ES-I3 (cell line): ENCODE measurements around the gene MCM9.
"Not testable (repeated sequence)": the region's sequence is repeated elsewhere in the genome, so short reads cannot be mapped to it uniquely, and the experiment has no call there.

ENCODE experiments used
- H3K36me3 ChIP-seq: 2 replicates; pipeline ENCODE4 v1.6.1; 2013; ENCODE audit warnings: mild to moderate bottlenecking, low read length, control low read depth, moderate library complexity; ENCODE audit not compliant: insufficient read depth
- H3K4me1 ChIP-seq: 2 replicates; pipeline ENCODE4 v1.6.1; 2013; ENCODE audit warnings: mild to moderate bottlenecking, control low read depth, low read length; ENCODE audit not compliant: insufficient read depth
- H3K9ac ChIP-seq: 2 replicates; pipeline ENCODE4 v1.6.1; 2013; ENCODE audit warnings: low read depth, mild to moderate bottlenecking, low read length, moderate library complexity
- H3K9me3 ChIP-seq: 2 replicates; pipeline ENCODE4 v1.6.1; 2013; ENCODE audit warnings: mild to moderate bottlenecking, low read length, moderate library complexity; ENCODE audit not compliant: control insufficient read depth, insufficient read depth

MCM9 gene

DNA sequence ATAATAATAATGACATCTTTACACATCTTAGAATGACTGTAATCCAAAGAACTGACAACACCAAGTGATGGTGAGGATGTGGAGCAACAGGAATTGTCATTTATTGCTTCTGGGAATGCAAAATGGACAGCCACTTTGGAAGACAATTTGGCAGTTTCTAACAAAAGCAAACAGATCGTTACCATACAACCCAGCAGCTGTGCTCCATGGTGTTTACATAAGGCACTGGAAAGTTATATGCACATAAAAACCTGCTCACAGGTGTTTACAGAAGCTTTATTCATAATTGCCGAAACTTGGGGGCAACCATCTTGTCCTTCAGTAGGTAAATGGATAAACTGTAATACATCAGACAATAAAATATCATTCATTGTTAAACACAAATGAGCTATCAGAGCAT is 59.3 kb downstream of the MCM9 start:
- H3K4me1 ChIP-seq, result no peaks in the 10 kb centered on the region
- H3K9me3 ChIP-seq, result no peaks in the 10 kb centered on the region
- H3K9ac ChIP-seq, result no peak overlapping the region
- H3K36me3 ChIP-seq, result no peaks in the 10 kb centered on the region

DNA sequence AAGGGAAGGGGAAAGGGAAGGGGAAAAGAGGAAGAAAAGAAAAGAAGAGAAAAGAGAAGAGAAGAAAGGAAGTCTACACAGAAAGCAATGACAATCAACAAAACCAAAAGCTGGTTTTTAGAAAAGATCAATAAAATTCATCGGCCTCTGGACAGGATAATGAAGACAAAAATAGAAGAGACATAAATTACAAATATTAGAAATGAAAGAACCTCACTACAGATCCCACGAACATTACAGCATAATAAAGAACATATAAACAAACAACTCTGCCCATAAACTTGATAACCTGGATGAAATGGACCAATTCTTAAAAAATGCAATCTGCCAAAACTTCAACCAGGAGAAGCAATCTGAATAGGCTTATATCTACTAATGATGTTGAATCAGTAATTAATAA is 61.7 kb downstream of the MCM9 start:
- Histone ChIP-seq H3K4me1 (no peaks in the 10 kb centered on the region), H3K9me3 (no peaks in the 10 kb centered on the region), H3K36me3 (no peaks in the 10 kb centered on the region), H3K9ac (no peak overlapping the region)

DNA sequence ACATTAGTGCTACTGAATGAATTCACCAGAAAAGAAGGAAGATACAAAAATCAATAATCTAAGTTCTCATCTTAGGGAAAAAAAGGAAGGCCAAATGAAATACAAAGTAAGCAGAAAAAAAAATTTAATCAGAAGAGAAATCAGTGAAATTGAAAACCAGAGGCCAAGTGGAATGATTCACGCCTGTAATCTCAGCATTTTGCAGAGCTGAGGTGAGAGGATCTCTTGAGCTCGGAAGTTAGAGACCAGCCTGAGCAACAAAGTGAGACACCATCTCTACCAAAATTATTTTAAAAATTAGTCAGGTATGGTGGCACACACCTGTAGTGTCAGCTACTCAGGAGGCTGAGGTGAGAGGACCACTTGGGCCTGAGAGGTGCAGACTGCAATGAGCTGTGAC is 62.2 kb downstream of the MCM9 start:
- Histone ChIP-seq H3K4me1 (no peaks in the 10 kb centered on the region), H3K9me3 (no peaks in the 10 kb centered on the region), H3K36me3 (no peaks in the 10 kb centered on the region), H3K9ac (no peak overlapping the region)

- Histone ChIP-seq H3K9ac (no peak overlapping the region), H3K9me3 (no peaks in the 10 kb centered on the region), H3K36me3 (no peaks in the 10 kb centered on the region), H3K4me1 (no peaks in the 10 kb centered on the region)
Observed at GRCh38 chr6:118872318-118872717, 62.6 kb downstream of the MCM9 start.

GRCh38 chr6:118871331-118871730 is 63.6 kb downstream of the MCM9 start:
- H3K36me3 ChIP-seq, result no peaks in the 10 kb centered on the region
- no peaks in the 10 kb centered on the region for H3K4me1 ChIP-seq
- H3K9ac ChIP-seq, result no peak overlapping the region
- H3K9me3 ChIP-seq, result no peaks in the 10 kb centered on the region

DNA sequence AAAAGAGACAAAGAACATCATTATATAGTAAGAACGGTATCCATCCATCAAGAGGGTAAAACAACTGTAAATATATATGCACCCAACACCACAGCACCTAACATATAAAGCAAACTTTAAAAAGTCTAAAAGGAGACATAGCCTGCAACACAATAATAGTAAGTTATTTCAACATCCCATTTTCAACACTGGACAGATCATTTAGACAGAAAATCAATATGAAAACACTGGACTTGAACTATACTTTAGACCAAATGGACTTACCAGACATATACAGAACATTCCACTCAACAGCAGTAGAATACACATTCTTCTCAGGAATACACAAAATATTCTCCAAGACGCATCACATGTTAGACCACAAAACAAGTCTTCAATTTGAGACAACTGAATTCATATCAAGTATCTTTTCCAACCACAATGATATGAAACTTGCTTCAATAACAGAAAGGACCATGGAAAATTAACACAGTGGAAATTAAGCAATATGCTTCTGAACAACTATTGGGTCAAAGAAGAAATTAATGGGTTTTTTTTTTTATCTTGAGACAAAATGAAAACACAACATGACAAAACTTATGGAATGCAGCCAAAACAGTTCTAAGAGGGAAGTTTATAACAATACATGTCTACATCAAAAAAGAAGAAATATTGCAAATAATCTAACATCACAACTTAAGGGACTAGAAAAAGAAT is 64.9 kb downstream of the MCM9 start:
- Histone ChIP-seq H3K9ac (no peak overlapping the region), H3K36me3 (no peaks in the 10 kb centered on the region), H3K4me1 (no peaks in the 10 kb centered on the region), H3K9me3 (no peaks in the 10 kb centered on the region)

- no peaks in the 10 kb centered on the region for H3K4me1 ChIP-seq
- H3K9me3 ChIP-seq, result no peaks in the 10 kb centered on the region
- no peaks in the 10 kb centered on the region for H3K36me3 ChIP-seq
- no peak overlapping the region for H3K9ac ChIP-seq
Observed at GRCh38 chr6:118869350-118869749, 65.6 kb downstream of the MCM9 start.

DNA sequence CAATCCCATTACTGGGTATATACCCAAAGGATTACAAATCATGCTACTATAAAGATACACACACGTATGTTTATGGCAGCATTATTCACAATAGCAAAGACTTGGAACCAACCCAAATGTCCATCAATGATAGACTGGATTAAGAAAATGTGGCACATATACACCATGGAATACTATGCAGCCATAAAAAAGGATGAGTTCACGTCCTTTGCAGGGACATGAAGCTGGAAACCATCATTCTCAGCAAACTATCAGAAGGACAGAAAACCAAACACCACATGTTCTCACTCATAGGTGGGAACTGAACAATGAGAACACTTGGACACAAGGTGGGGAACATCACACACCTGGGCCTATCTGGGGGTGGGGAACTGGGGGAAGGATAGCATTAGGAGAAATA is 66.1 kb downstream of the MCM9 start:
- H3K4me1 ChIP-seq, H3K36me3 ChIP-seq, H3K9ac ChIP-seq, H3K9me3 ChIP-seq: not testable (repeated sequence)

GRCh38 chr6:118867181-118867580 is 67.8 kb downstream of the MCM9 start:
- Histone ChIP-seq H3K9ac (no peak overlapping the region), H3K36me3 (no peaks in the 10 kb centered on the region), H3K9me3 (no peaks in the 10 kb centered on the region), H3K4me1 (no peaks in the 10 kb centered on the region)

DNA sequence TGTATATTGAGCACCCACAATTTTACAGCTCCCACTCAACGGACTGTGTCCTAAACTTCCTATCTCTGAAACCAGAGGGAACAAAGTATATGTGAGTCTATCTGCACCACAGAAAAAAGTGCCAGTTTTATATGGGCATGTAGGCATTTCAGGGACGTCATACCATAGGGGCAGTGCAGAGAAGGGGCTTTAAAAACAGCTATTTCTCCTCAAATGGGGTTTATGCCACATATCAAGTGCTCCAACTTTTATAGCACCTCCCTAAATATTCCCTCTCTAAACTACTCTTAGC is 69.9 kb downstream of the MCM9 start:
- no peaks in the 10 kb centered on the region for H3K36me3 ChIP-seq
- H3K9ac ChIP-seq, result no peak overlapping the region
- no peaks in the 10 kb centered on the region for H3K9me3 ChIP-seq
- H3K4me1 ChIP-seq, result no peaks in the 10 kb centered on the region

DNA sequence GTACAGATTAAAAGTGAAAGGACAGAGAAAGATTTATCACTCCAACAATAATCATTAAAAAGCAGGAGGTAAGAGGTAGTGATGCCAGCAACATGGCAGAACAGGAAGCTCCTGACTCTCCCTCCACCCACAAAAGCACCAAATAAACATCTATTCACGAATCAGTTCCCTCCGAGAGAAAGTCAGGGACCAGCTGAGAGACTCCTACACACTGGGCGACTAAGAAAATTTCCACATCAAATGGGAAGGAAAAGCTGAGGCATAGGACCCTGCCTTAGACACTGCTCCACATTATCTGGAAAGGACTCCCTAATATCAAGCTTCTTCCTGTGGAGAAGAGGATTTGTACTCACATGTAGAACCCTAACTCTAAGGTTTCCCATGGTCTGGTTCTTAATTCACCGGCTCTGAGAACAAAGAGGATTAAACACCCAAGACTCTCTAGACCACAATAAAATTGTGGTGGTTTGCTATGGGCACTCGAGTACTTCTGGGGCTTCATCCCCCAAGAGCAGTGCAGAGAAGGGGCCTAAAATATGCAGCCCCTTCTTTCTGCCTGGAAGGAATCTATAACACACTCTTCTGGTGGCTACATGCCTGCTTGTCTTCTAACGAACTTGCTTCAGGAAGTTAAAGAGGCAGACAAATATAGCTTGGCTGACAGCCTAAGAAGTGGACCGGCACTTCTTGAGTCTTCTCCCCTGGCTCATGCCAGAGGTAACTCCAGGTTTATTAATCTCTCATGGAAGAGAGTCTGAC is 70.4 kb downstream of the MCM9 start:
- Histone ChIP-seq H3K9me3 (no peaks in the 10 kb centered on the region), H3K4me1 (0 out of 2 replicates have a peak, but pooled peaks cover 2% of the 10 kb centered on the region), H3K9ac (no peak overlapping the region), H3K36me3 (no peaks in the 10 kb centered on the region)

GRCh38 chr6:118862443-118862842 is 72.5 kb downstream of the MCM9 start:
- H3K36me3 ChIP-seq, result no peaks in the 10 kb centered on the region
- H3K9me3 ChIP-seq, result no peaks in the 10 kb centered on the region
- 0 out of 2 replicates have a peak, but pooled peaks cover 2% of the 10 kb centered on the region for H3K4me1 ChIP-seq
- no peak overlapping the region for H3K9ac ChIP-seq

GRCh38 chr6:118860880-118861279 is 74.1 kb downstream of the MCM9 start:
- peaks cover 11% of the 10 kb centered on the region; the same call in 1 of the 2 replicates for H3K4me1 ChIP-seq
- H3K9ac ChIP-seq, result no peak overlapping the region
- H3K9me3 ChIP-seq, result no peaks in the 10 kb centered on the region
- H3K36me3 ChIP-seq, result no peaks in the 10 kb centered on the region

DNA sequence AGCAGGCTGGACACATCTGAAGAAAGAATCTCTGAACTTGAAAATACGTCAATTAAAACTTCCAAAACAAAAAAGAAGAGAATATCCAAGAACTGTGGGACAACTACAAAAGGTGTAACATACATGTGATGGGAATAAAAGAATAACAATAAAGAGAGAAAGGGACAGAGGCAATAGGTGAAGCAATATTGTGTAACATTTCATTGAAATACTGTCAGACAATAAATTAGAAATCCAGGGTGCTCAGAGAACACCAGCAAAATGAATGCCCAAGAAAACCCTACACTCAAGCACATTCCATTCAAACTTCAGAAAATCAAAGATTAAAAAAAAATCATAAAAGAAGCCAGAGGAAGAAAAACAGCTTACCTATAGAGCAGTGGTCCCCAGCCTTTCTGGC is 74.6 kb downstream of the MCM9 start:
- Histone ChIP-seq H3K9ac (no peak overlapping the region), H3K36me3 (no peaks in the 10 kb centered on the region), H3K9me3 (no peaks in the 10 kb centered on the region), H3K4me1 (peaks cover 11% of the 10 kb centered on the region; the same call in 1 of the 2 replicates)

- Histone ChIP-seq H3K9ac (no peak overlapping the region), H3K4me1 (peaks cover 11% of the 10 kb centered on the region; the same call in 1 of the 2 replicates), H3K36me3 (no peaks in the 10 kb centered on the region), H3K9me3 (no peaks in the 10 kb centered on the region)
Observed at GRCh38 chr6:118859517-118860064, 75.4 kb downstream of the MCM9 start.
